Lung (tissue), 12 donors: ENCODE measurements around the gene PRCC. TPM values are rescaled to one million over a fixed set of nuclear protein-coding genes. Genes with fewer than 3 reads are reported as not detected.

Source experiments
- ATAC-seq: fragments of 200-7000 bp; cut with Tn5 transposase; one replicate; pipeline ENCODE4 v1.9.1; 2020; ENCODE audit warnings: moderate number of reproducible peaks; ENCODE audit not compliant: insufficient read depth, low FRiP score
- DNase-seq, 3 donors: peaks; one replicate each; pipeline ENCODE4 v3.0.0-alpha.2; 2013 to 2017
- H3K27ac ChIP-seq, 2 donors: one replicate each; pipeline ENCODE4 v1.5.1; 2013; ENCODE audit warnings: mild to moderate bottlenecking in 2 of 2, moderate library complexity in 2 of 2, control low read depth in 1 of 2, inconsistent platforms in 1 of 2, low read depth in 1 of 2, low read length in 1 of 2
- H3K27me3 ChIP-seq, 3 donors: one replicate each; pipeline ENCODE4 v1.5.1; 2013; ENCODE audit warnings: low read length in 2 of 3; ENCODE audit not compliant: control insufficient read depth in 3 of 3, insufficient read depth in 3 of 3
- H3K36me3 ChIP-seq, 4 donors: one replicate each; pipeline ENCODE4 v1.5.1; 2013; ENCODE audit warnings: low read length in 4 of 4, mild to moderate bottlenecking in 1 of 4, moderate library complexity in 1 of 4; ENCODE audit not compliant: control insufficient read depth in 4 of 4, insufficient read depth in 4 of 4
- H3K4me1 ChIP-seq, 5 donors: one replicate each; pipeline ENCODE4 v1.5.1; 2013; ENCODE audit warnings: low read length in 5 of 5, mild to moderate bottlenecking in 2 of 5, moderate library complexity in 1 of 5; ENCODE audit not compliant: control insufficient read depth in 5 of 5, insufficient read depth in 5 of 5
- H3K4me3 ChIP-seq: one replicate; pipeline ENCODE4 v1.5.1; 2013; ENCODE audit warnings: mild to moderate bottlenecking, control low read depth, moderate library complexity
- H3K9ac ChIP-seq, 2 donors: one replicate each; pipeline ENCODE4 v1.5.1; 2013; ENCODE audit warnings: low read length in 2 of 2, control low read depth in 1 of 2; ENCODE audit not compliant: insufficient read depth in 1 of 2
- H3K9me3 ChIP-seq, 4 donors: one replicate each; pipeline ENCODE4 v1.5.1; 2013; ENCODE audit warnings: low read length in 3 of 4, mild to moderate bottlenecking in 1 of 4, moderate library complexity in 1 of 4; ENCODE audit not compliant: control insufficient read depth in 4 of 4, insufficient read depth in 3 of 4
- WGBS, 2 donors: extraction: QIAGEN DNeasy Blood & Tissue Kit; methylation state at CpG; one replicate each; pipeline ENCODE4 v1.1.7; 2013; 5-methylcytosine and 5-hydroxymethylcytosine counted together
- polyA plus RNA-seq, 2 donors: library from polyadenylated mRNA; stranded (reverse); fragments of 200-250 nt; gene quantifications; one replicate each; pipeline ENCODE4 v1.2.1, GENCODE V29; 2013
- total RNA-seq, 2 donors: library from RNA; depleted of rRNA in 1 of 2; stranded (reverse); fragments of >200 nt in 1 of 2; gene quantifications; one replicate each; pipeline ENCODE4 v1.2.1, GENCODE V29; 2014 to 2021
- TF ChIP-seq, protein P1 (sequence below): IDR thresholded peaks from 2 replicates; pipeline ENCODE4 v1.5.1; 2012; ENCODE audit warnings: mild to moderate bottlenecking; ENCODE audit errors: control extremely low read depth, extremely low read depth
- donor health status: control.
- donor health status: control.
- donor health status: Bipolar disorder and iron deficiency.
- donor health status: healthy.
- donor health status: DM: yes; HTN: yes; CAD: no.

Gene PRCC
- total and polyA plus RNA-seq, 4 donors, result 36.2 to 52.7 (median 39.3) TPM

DNA sequence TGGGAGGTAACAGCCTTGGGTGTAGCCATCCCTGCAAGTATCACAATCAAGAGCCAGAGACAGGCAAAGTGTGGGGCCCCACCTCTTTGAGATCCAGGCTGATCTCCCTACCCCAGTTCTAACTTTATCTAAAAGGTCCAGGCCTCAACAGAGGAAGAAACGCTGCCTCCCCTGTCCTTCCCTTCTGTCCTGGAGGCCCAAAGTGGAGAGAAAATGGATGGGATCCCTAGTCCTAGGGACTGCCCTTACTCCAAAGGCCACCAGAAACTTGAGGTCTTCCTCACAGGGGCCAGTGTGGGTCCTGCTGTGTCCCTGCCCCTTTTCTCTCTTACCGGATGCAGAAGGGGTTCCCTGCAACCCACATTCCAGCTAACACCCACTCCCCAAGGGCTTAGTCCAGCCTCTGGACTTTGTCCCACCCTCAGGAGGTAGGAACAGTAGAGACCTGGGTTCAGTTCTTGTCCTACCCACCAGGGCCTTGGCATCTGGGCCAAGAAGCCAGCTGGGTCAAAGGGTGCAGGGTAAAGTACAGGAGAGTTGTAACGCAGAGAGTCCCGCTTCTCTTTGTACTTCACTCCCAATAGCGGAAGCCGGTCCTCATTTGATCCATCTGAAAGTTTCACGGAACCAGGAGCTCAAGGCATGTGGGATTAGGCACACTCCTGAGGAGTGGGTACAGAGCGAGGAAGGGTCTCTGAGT is 17.8 kb upstream of the PRCC start:
- Histone ChIP-seq H3K4me3 (peak overlapping the region; percentile 83), H3K9ac (peak overlapping the region in 1 of 2 donors; percentile 80), H3K9me3 (no peaks in the 10 kb centered on the region), H3K27me3 (no peaks in the 10 kb centered on the region), H3K27ac (peak overlapping the region; percentile 92 to 93), H3K36me3 (peaks cover 0 to 12% (median 3%) of the 10 kb centered on the region in 4 donors), H3K4me1 (peaks cover 9 to 52% (median 22%) of the 10 kb centered on the region in 5 donors)
- ATAC-seq (no peak), DNase-seq (no peak)
- TF ChIP-seq, protein P1, sequence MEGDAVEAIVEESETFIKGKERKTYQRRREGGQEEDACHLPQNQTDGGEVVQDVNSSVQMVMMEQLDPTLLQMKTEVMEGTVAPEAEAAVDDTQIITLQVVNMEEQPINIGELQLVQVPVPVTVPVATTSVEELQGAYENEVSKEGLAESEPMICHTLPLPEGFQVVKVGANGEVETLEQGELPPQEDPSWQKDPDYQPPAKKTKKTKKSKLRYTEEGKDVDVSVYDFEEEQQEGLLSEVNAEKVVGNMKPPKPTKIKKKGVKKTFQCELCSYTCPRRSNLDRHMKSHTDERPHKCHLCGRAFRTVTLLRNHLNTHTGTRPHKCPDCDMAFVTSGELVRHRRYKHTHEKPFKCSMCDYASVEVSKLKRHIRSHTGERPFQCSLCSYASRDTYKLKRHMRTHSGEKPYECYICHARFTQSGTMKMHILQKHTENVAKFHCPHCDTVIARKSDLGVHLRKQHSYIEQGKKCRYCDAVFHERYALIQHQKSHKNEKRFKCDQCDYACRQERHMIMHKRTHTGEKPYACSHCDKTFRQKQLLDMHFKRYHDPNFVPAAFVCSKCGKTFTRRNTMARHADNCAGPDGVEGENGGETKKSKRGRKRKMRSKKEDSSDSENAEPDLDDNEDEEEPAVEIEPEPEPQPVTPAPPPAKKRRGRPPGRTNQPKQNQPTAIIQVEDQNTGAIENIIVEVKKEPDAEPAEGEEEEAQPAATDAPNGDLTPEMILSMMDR, result no peak
- WGBS, 2 donors, result 17 to 22% methylated on average over 8 of the region's 8 CpGs

DNA sequence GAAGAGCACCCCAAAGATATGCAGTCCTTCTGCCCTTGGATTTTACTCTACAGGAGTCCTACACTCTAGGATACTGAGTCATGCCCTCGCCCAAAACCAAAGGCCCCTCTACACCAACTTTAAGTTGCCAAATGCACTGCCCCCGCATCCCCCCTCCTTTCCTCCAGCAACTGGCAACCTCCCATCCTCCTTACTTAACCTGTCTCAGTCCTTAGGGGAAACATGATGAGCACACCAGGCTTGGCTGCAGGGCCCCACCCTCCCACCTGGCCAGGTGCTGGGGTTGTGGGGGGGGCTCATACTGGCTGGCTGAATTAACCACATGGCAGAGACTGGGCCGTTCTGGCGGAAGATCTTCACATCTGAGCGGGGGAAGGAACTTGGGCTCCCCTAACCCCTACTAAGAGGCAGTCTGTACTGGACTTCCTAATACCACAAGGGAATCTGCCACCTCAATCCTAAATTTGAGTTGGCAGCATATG is 17.1 kb upstream of the PRCC start:
- 1 to 2% methylated on average over 5 of the region's 5 CpGs for WGBS, 2 donors
- no peak for DNase-seq
- H3K27ac ChIP-seq, result peak overlapping the region; percentile 92 to 93
- H3K4me3 ChIP-seq, result peak overlapping the region; percentile 83
- H3K4me1 ChIP-seq, result peaks cover 9 to 52% (median 22%) of the 10 kb centered on the region in 5 donors
- H3K9me3 ChIP-seq, result no peaks in the 10 kb centered on the region
- H3K36me3 ChIP-seq, result peaks cover 0 to 7% (median 0%) of the 10 kb centered on the region in 4 donors
- no peak for ATAC-seq
- H3K9ac ChIP-seq, result peak overlapping the region; percentile 65 to 80
- TF ChIP-seq, protein P1, result no peak
- no peaks in the 10 kb centered on the region for H3K27me3 ChIP-seq

DNA sequence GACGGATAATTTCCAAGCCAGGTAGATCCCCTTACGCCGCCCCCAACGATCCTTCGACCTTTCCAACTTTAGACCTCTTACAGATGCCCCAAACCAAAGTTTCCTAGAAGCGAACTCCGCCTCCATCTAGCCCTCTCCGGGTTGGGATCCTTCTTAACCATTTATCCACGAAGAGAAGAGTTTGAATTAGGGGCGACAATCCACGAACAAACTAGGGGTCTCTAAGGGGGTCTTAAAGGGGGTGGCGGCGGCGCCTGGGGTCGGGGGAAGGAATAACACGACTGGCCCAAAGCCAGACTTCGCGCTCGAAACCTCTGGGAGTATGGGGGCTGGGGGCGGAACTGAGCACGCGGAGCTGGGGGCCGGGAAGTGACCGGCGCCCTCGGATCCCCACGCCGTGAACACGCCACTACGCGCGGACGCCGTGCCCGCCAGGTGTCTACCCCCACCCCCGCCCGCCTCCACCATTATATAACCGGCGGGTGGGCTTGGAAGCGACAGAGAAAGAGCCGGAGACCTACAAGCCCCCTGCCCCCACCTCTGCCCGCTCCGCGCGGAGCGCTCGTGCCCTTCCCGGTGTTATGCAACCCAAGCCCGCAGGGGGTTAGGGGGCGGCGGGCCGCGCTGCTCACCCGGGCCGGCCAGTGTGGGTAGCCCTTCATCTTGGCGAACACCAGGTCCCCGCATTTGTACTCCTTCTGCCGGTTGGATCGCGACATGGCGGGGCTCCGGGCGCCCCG is 16.5 kb upstream of the PRCC start:
- no peaks in the 10 kb centered on the region for H3K27me3 ChIP-seq
- peak overlapping the region; percentile 83 for H3K4me3 ChIP-seq
- TF ChIP-seq, protein P1, result no peak
- H3K9me3 ChIP-seq, result no peaks in the 10 kb centered on the region
- H3K36me3 ChIP-seq, result peaks cover 0 to under 1% (median 0%) of the 10 kb centered on the region in 4 donors
- H3K9ac ChIP-seq, result peak overlapping the region; percentile 65 to 80
- H3K4me1 ChIP-seq, result peaks cover 9 to 52% (median 22%) of the 10 kb centered on the region in 5 donors
- DNase-seq (peak; percentile 59 to 63 (median 60)), ATAC-seq (no peak)
- WGBS, 2 donors, result 0% methylated on average over 49 to 64 of the region's 64 CpGs
- H3K27ac ChIP-seq, result peak overlapping the region; percentile 92 to 93
